Loucy (cell line): ENCODE measurements around the gene COX18.

Experiments
- EZH2phosphoT487 ChIP-seq: fragments of 200-600 bp; IDR thresholded peaks from 2 replicates; pipeline ENCODE4 v1.6.1; 2018; ENCODE audit warnings: antibody characterized with exemption, mild to moderate bottlenecking, moderate library complexity, borderline replicate concordance
- TF ChIP-seq, protein P1 (sequence below): fragments of 200-600 bp; sonication (generic); conservative IDR thresholded peaks from 2 replicates; pipeline ENCODE4 v1.5.1; 2014; ENCODE audit warnings: mild to moderate bottlenecking, antibody characterized with exemption, low read length

DNA sequence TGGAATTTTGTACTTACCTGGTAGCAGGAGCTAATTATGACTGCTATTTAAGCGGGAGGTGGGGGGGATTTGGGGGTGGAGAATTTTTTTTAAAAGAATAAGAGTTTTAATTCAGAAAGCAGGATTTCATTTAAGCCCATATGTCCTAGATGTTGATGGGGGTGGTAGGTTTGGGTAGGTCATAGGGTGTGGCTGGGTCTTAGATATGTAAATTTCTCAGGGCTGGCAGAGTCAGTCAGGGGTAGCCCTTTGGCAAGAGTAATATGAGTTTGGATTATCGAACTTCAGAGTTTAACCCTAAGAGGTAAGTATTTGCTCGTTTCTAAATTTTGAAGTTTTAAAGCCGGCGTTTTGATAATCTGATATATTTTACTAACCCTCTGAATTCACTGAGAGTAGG, 35.2 kb upstream of the COX18 start:
- TF ChIP-seq, protein P1, sequence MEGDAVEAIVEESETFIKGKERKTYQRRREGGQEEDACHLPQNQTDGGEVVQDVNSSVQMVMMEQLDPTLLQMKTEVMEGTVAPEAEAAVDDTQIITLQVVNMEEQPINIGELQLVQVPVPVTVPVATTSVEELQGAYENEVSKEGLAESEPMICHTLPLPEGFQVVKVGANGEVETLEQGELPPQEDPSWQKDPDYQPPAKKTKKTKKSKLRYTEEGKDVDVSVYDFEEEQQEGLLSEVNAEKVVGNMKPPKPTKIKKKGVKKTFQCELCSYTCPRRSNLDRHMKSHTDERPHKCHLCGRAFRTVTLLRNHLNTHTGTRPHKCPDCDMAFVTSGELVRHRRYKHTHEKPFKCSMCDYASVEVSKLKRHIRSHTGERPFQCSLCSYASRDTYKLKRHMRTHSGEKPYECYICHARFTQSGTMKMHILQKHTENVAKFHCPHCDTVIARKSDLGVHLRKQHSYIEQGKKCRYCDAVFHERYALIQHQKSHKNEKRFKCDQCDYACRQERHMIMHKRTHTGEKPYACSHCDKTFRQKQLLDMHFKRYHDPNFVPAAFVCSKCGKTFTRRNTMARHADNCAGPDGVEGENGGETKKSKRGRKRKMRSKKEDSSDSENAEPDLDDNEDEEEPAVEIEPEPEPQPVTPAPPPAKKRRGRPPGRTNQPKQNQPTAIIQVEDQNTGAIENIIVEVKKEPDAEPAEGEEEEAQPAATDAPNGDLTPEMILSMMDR, result no peak
- no peak for TF ChIP-seq EZH2phosphoT487
